AG09319 (cell line): ENCODE data around the gene FAIM2.

Source experiments
- DNase-seq: peaks from one replicate; pipeline ENCODE4 v3.0.0-alpha.2; 2010; ENCODE audit warnings: low read depth; ENCODE audit errors: extremely low read depth
- TF ChIP-seq, protein P1 (sequence below): IDR thresholded peaks from 2 replicates; pipeline ENCODE4 v1.5.1; 2011; ENCODE audit warnings: low read depth, mild to moderate bottlenecking, inconsistent platforms, low read length, moderate library complexity

FAIM2 gene

GRCh38 chr12:49907352-49907751 lies 3.7 kb upstream of the FAIM2 start:
- TF ChIP-seq, protein P1, sequence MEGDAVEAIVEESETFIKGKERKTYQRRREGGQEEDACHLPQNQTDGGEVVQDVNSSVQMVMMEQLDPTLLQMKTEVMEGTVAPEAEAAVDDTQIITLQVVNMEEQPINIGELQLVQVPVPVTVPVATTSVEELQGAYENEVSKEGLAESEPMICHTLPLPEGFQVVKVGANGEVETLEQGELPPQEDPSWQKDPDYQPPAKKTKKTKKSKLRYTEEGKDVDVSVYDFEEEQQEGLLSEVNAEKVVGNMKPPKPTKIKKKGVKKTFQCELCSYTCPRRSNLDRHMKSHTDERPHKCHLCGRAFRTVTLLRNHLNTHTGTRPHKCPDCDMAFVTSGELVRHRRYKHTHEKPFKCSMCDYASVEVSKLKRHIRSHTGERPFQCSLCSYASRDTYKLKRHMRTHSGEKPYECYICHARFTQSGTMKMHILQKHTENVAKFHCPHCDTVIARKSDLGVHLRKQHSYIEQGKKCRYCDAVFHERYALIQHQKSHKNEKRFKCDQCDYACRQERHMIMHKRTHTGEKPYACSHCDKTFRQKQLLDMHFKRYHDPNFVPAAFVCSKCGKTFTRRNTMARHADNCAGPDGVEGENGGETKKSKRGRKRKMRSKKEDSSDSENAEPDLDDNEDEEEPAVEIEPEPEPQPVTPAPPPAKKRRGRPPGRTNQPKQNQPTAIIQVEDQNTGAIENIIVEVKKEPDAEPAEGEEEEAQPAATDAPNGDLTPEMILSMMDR: no peak
- DNase-seq: no peak

DNA sequence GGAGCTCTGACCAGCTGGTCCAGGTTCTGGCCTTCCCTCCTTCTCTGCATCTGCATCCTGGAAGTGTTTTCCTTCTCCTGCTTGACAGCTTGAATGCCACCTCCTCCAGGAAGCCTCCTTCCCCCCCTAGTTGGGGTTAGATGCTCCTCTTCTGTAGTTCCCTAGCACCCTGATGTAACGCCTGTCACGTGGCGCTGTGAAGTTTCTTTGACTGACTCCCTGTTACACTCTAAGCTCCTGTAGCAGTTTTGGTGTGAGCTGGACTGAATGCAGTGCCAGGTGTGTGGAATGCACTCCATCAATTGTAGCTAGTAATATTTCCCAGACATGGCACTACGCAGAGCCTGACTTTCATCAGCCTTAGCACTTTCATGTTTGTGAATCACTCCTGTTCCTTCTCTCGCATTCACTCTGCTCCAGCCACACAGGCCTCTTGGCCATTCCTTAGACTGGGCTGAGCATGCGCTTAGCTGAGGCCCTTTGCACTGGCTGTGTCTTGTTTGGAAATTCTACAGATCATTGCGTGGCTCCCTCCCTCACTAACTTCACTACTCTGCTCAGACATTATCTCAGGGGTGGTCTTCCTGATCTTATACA lies 2.1 kb upstream of the FAIM2 start:
- TF ChIP-seq, protein P1: no peak

DNA sequence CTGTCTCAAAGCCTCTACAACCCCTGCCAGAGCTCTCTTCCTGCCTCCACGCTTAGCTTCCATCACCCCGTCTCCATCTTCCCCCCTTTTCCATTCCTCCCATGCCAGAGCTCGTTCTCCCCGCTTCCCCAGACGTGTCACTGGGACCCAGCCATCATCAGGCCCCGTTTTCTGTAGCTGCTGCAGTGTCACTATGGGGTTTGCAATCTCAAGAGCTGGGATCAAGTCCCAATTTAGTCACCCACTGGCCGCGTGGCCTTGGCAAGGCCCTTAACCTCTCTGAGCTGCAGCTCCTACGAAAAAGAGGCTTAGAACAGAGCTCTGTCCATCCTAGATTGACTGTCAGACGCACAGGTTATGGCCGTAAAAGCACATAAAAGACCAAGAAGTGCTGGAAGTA lies 901 bp upstream of the FAIM2 start:
- no peak for DNase-seq
- TF ChIP-seq, protein P1: no peak

More for the DNA sequence above, 2.1 kb upstream of the FAIM2 start:
- DNase-seq: no peak

GRCh38 chr12:49903351-49903699 lies 375 bp downstream of the FAIM2 start:
- TF ChIP-seq, protein P1: no peak
- no peak for DNase-seq

DNA sequence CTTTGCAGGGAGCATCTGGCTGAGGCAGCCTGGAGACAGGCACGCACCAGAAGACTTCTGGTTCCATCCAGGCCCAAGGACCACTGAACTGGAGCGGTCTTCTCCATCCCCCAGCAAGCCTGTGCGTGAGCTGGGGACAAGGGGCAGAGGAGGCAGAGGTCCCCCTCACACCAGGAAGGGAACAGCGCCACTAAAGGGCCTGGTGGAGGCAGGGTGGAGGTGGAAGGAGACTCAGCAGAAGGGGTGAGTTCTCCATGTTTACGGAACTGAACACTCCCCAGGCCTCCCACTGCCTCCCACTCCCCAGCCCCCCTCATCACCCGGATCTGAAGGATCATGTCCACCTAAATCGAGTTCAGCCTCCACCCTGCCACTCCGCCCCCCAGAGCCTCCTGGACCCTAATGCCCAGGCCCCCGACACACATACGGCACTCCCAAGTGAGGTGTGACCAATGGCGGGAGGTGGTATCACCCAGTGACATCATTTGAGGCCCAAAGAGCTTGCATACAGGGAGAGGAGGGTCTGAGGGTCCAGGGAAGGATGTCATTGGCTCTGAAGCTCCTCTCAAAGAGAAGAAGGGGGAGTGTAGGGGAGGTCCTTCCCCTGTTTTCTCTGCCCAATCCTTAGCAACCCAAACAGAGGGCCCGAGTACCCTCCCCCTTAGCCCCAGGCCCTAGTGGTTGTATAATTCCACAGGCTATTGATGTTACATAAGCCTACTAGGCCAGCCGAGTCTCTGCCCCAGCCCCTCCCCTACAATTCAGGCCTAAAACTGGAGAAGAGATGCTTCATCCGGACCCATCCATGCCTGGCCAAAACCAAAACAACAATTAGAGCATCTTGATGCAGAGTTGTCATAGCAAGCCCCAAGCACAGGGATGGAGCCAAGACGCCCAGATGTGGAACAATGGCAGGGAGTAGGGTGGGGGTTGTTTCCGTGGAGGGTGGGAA lies 1.0 kb downstream of the FAIM2 start:
- no peak for DNase-seq
- TF ChIP-seq, protein P1: no peak

DNA sequence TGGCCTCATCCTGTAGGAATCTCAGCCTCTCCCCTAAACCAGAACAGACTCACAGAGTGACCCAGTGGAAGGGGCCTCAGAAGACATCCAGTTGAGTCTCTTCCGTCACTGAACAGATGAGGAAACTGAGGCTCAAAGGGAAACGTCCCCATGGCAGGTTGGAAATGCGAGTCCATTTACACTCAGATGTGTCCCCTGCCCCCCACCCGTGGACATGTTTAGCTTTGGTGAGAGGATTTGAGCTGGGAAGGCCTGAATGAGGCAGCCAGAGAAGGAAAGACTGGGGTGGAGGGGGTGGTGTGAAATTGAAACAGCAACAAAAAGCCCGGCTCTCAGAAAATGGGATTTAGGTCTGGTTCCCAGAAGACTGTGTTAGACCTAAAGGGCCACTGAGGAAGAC lies 1.7 kb downstream of the FAIM2 start:
- DNase-seq: no peak
- TF ChIP-seq, protein P1: no peak

GRCh38 chr12:49901026-49901425 lies 2.7 kb downstream of the FAIM2 start:
- DNase-seq: no peak
- TF ChIP-seq, protein P1: no peak
